WERI-Rb-1 (cell line): ENCODE measurements around the gene CACNA1D.

Source experiments
- DNase-seq: peaks from one replicate; pipeline ENCODE4 v3.0.0-alpha.2; 2020
- H3K27ac ChIP-seq: fragments of 250-450 bp; sonication (Bioruptor Pico); 2 replicates; pipeline ENCODE4 v1.5.1; 2020; ENCODE audit warnings: mild to moderate bottlenecking, moderate library complexity
- H3K27me3 ChIP-seq: fragments of 250-450 bp; sonication (Bioruptor Pico); 2 replicates; pipeline ENCODE4 v1.5.1; 2021; ENCODE audit warnings: mild to moderate bottlenecking, low read depth, moderate library complexity; ENCODE audit not compliant: insufficient read depth, severe bottlenecking
- H3K36me3 ChIP-seq: fragments of 250-450 bp; sonication (Bioruptor Pico); 2 replicates; pipeline ENCODE4 v1.5.1; 2020; ENCODE audit warnings: mild to moderate bottlenecking, moderate library complexity
- H3K4me3 ChIP-seq: 2 replicates; pipeline ENCODE4 v1.5.1; 2011; ENCODE audit warnings: low read depth, mild to moderate bottlenecking, control low read depth, low read length
- H3K9me3 ChIP-seq: fragments of 250-450 bp; sonication (Bioruptor Pico); 2 replicates; pipeline ENCODE4 v1.5.1; 2021; ENCODE audit warnings: mild to moderate bottlenecking, moderate library complexity; ENCODE audit not compliant: severe bottlenecking
- TF ChIP-seq, protein P1 (sequence below): IDR thresholded peaks from 2 replicates; pipeline ENCODE4 v1.5.1; 2011; ENCODE audit warnings: low read depth, mild to moderate bottlenecking, control low read depth, inconsistent platforms, low read length

Gene CACNA1D

DNA sequence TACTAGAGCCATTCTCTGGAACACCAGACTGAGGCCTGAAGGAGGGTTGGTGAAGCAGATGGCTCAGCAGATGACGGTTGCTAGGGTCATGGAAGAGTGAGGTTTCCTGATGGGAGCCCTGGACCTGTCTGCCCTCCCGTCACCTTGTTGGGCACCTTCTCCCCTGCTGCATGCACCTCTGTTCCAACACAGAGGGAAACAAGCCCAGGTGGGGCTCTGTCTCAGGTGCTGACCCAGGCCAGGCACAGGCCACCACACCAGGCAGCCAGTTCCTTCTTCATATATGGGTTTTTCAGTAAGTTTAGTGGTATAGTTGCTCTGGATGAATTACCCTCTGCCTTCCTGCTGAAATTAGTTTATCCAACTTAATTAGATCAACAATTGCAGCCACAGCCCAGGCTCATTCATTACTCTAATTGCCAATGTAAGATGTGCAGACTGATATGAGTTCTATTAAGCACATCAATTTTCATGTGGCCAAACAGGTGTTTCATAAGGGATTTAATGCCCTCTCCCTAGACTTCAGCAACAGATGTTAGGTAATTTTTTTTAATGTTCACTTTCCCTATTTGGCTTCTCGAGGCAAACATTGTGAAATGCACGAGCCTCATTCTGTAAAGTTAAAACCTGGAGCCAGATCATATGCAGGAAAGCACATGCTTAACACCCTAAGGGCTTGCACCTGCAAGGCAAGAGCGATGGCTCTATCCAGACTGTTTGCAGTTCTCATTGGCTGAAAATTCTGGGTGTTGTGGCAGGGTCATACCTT is 177.0 kb downstream of the CACNA1D start:
- Histone ChIP-seq H3K4me3 (no peak overlapping the region), H3K9me3 (no peaks in the 10 kb centered on the region), H3K36me3 (no peaks in the 10 kb centered on the region), H3K27ac (no peak overlapping the region), H3K27me3 (no peaks in the 10 kb centered on the region)
- TF ChIP-seq, protein P1, sequence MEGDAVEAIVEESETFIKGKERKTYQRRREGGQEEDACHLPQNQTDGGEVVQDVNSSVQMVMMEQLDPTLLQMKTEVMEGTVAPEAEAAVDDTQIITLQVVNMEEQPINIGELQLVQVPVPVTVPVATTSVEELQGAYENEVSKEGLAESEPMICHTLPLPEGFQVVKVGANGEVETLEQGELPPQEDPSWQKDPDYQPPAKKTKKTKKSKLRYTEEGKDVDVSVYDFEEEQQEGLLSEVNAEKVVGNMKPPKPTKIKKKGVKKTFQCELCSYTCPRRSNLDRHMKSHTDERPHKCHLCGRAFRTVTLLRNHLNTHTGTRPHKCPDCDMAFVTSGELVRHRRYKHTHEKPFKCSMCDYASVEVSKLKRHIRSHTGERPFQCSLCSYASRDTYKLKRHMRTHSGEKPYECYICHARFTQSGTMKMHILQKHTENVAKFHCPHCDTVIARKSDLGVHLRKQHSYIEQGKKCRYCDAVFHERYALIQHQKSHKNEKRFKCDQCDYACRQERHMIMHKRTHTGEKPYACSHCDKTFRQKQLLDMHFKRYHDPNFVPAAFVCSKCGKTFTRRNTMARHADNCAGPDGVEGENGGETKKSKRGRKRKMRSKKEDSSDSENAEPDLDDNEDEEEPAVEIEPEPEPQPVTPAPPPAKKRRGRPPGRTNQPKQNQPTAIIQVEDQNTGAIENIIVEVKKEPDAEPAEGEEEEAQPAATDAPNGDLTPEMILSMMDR = no peak
- no peak for DNase-seq

DNA sequence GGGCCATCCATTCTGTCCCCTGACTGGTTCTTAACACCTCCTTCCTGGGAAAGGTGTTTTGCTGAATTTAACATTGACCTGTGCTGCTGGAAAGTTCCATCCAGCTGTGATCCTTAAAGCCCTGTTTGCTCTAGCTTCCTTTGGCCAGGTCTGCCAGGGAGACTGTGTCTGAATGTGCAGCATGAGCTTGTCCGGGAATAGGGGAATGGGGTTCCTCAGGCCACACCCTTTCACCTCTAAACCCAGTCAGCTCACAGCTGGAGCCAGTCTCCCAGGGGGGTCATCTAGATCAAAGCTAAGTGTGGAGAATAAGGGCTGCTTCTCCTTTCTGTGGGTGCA is 177.5 kb downstream of the CACNA1D start:
- Histone ChIP-seq H3K27ac (no peak overlapping the region), H3K9me3 (no peaks in the 10 kb centered on the region), H3K36me3 (no peaks in the 10 kb centered on the region), H3K27me3 (no peaks in the 10 kb centered on the region), H3K4me3 (no peak overlapping the region)
- no peak for DNase-seq
- TF ChIP-seq, protein P1 = no peak

DNA sequence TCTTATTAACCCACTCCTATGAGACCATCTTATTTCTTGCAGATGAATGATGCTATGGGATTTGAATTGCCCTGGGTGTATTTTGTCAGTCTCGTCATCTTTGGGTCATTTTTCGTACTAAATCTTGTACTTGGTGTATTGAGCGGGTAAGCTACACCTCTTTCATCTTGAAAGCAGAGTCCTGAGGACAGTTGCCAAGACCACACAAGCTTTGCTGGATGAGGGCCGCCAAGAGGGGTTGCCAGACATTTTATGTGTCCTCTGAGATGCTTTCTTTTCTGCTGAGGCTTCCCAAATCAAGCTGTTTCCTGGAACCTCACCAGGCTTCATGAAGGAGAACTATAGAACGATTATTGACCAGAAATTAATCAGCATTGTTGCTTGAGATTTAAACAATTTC is 178.6 kb downstream of the CACNA1D start:
- H3K9me3 ChIP-seq = no peaks in the 10 kb centered on the region
- no peaks in the 10 kb centered on the region for H3K27me3 ChIP-seq
- no peak overlapping the region for H3K4me3 ChIP-seq
- H3K36me3 ChIP-seq = no peaks in the 10 kb centered on the region
- TF ChIP-seq, protein P1 = no peak
- DNase-seq = no peak
- no peak overlapping the region for H3K27ac ChIP-seq

DNA sequence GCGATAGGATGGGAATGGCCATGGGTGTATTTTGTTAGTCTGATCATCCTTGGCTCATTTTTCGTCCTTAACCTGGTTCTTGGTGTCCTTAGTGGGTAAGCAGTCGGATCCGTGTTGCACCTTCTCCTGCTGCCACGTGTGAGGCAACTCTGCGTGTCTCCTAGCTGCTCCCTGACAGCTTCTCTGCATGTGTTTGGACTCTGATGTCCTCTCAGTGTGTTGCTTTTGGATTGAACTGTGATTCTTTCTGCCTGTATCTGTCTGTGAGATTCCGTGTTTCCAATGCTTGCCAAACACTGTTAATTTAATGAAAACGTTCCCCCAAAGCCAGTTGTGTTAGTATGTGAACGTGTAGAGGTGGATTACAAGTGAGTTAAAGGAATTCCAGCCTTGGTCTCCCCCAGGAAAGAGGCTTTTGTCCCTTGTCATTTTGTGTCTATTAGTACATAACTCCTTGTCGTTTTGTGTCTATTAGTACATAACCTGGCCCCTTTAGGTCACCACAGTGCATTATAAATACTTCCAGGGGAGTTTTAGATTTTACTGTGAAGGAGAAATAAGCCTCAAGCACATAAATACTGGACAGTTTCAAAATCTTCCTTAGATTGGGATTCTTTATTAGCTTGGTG is 179.4 kb downstream of the CACNA1D start:
- TF ChIP-seq, protein P1 = no peak
- Histone ChIP-seq H3K9me3 (no peaks in the 10 kb centered on the region), H3K27ac (no peak overlapping the region), H3K4me3 (no peak overlapping the region), H3K36me3 (no peaks in the 10 kb centered on the region), H3K27me3 (no peaks in the 10 kb centered on the region)
- no peak for DNase-seq

DNA sequence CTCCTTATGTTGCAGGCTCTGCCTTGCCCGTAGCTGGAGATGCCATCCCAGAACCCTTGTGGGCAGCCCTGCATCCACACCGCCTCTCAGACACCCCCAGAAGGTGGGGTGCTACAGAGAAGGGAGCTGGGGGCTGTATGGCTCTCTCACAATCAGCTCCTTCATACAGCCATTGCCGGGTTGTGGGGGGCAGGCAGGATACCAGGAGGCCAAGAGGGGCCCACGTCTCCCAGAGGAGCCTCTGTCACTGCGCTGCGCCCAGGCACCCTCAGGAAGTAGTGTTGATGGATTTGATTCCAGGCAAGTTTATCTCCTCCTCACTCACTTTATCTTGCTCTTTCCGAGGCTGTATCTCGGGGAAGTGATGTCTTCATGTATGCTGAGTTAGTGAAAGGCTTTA is 180.2 kb downstream of the CACNA1D start:
- no peak for DNase-seq
- H3K27me3 ChIP-seq = no peaks in the 10 kb centered on the region
- H3K36me3 ChIP-seq = no peaks in the 10 kb centered on the region
- no peaks in the 10 kb centered on the region for H3K9me3 ChIP-seq
- TF ChIP-seq, protein P1 = no peak
- H3K4me3 ChIP-seq = no peak overlapping the region
- H3K27ac ChIP-seq = no peak overlapping the region
